Measurements from ENCODE around the gene RICTOR. TPM values are rescaled to one million over a fixed set of nuclear protein-coding genes. Genes with fewer than 3 reads are reported as not detected.

The RICTOR gene
- polyA plus RNA-seq, 1 experiment, result 6.3 TPM

DNA sequence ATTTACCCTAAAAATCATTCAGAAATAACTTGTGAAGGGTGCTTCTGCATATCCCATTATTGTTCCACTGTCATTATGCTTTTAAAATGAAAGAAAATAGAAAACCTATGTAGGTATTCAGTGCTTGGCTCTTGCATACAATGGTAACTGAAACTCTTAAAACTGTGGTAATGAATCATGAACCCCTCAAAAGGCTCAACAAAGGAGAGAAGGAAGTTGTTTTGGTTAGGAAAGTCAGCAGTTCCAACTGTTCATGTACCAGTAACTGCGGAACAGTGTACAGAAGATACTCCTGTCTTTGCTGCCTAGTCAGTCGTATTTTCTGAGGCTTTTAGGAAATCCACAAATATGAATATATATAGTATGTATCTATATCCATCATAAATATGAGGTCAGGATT lies 132.3 kb downstream of the RICTOR start:
- TF ChIP-seq, protein P1, sequence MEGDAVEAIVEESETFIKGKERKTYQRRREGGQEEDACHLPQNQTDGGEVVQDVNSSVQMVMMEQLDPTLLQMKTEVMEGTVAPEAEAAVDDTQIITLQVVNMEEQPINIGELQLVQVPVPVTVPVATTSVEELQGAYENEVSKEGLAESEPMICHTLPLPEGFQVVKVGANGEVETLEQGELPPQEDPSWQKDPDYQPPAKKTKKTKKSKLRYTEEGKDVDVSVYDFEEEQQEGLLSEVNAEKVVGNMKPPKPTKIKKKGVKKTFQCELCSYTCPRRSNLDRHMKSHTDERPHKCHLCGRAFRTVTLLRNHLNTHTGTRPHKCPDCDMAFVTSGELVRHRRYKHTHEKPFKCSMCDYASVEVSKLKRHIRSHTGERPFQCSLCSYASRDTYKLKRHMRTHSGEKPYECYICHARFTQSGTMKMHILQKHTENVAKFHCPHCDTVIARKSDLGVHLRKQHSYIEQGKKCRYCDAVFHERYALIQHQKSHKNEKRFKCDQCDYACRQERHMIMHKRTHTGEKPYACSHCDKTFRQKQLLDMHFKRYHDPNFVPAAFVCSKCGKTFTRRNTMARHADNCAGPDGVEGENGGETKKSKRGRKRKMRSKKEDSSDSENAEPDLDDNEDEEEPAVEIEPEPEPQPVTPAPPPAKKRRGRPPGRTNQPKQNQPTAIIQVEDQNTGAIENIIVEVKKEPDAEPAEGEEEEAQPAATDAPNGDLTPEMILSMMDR (IDR thresholded peaks at IDR 0.05; ENCODE audit: insufficient read depth, low read depth, low read length), result no peak
- DNase-seq (ENCODE audit: low read depth), result no peak
- Histone ChIP-seq H3K4me3 (ENCODE audit: low read depth, low read length) (no peak overlapping the region), H3K36me3 (ENCODE audit: control insufficient read depth, insufficient read depth, low read length) (peaks cover 5% of the 10 kb centered on the region), H3K27me3 (ENCODE audit: control insufficient read depth, insufficient read depth, low read length) (no peaks in the 10 kb centered on the region)
- ChIA-PET POLR2A (no interaction called here), CTCF (interaction anchor here (1.0 kb wide), 1 partner anchor 110 kb away, joined by 4 read pairs; no protein-coding TSS in a partner anchor)

DNA sequence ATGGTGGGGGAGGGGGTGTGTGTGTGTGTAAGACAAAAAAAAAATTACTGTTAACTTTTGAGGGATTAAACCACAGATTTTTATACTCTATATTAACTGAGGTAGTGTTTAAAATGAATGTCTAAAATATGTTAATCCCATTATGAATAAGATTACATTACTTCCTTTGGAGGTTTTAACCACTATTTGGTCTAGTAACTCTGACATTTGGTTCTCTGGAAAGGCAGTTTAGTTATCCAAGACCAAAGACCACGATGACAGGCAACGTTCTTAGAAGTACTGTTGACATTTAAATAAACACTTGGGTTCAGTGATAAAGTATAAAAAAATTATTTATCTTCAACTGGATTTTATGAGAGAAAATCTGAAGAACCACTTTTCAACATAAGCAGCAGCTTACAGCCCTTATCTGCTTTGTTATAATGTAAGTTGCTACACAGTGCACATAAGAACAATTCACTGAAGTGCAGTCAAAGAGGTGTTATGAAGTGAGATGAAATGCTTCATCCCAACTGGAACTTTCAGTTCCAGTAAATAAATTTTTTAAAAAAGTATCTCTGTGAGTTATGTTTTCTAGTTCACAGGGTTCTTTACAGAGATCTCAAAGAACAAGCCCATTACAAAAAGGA lies 133.9 kb downstream of the RICTOR start:
- POLR2A ChIA-PET, result no interaction called here
- DNase-seq (ENCODE audit: low read depth), result no peak
- H3K4me3 ChIP-seq (ENCODE audit: low read depth, low read length), result no peak overlapping the region
- TF ChIP-seq, protein P1 (IDR thresholded peaks at IDR 0.05; ENCODE audit: insufficient read depth, low read depth, low read length), result no peak
- no peaks in the 10 kb centered on the region for H3K27me3 ChIP-seq (ENCODE audit: control insufficient read depth, insufficient read depth, low read length)
- peaks cover 5% of the 10 kb centered on the region for H3K36me3 ChIP-seq (ENCODE audit: control insufficient read depth, insufficient read depth, low read length)
- CTCF ChIA-PET, result no interaction called here

DNA sequence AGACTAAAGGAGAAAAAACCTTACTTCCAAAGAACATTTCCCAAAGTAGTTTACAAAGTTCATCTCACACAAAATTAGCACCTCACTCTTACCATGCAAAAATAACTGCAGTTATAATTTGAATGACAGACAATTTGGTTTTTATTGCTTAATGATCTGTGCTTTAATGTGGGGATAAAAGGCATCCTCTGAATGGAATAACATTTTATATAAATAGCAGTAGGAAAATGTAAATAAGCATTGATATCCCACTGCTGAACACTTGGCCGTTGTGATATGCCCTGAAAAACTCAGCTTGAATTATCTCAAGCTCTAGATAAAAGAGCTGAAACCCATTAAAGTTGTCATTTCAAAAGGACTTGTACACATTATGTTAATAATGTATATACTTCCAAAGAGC lies 135.2 kb downstream of the RICTOR start:
- Histone ChIP-seq H3K27me3 (ENCODE audit: control insufficient read depth, insufficient read depth, low read length) (no peaks in the 10 kb centered on the region), H3K36me3 (ENCODE audit: control insufficient read depth, insufficient read depth, low read length) (peaks cover 7% of the 10 kb centered on the region), H3K4me3 (ENCODE audit: low read depth, low read length) (no peak overlapping the region)
- CTCF ChIA-PET, result interaction anchor here (0.6 kb wide), 1 partner anchor 505 kb away, joined by 3 read pairs; no protein-coding TSS in a partner anchor
- POLR2A ChIA-PET, result no interaction called here
- no peak for DNase-seq (ENCODE audit: low read depth)
- TF ChIP-seq, protein P1 (IDR thresholded peaks at IDR 0.05; ENCODE audit: insufficient read depth, low read depth, low read length), result no peak

DNA sequence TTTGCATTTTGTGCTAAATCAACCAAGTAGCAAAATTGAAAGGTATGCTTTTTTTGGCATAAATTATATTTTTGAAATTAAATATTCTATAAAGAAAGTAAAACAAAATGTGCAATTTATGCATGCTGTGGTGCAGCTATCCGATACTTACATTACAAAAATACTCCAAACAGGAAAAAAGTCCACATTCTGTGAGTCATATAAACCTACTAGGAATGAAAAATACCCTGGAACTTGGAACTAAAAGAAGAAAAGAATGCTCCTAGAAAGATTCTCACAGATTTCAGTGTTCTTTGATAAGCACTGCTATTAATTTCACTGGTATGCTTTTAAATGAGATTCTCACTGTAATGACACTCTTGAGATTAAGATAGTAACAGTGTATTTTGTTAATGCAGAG lies 135.8 kb downstream of the RICTOR start:
- Histone ChIP-seq H3K36me3 (ENCODE audit: control insufficient read depth, insufficient read depth, low read length) (peaks cover 7% of the 10 kb centered on the region), H3K4me3 (ENCODE audit: low read depth, low read length) (no peak overlapping the region), H3K27me3 (ENCODE audit: control insufficient read depth, insufficient read depth, low read length) (no peaks in the 10 kb centered on the region)
- no peak for DNase-seq (ENCODE audit: low read depth)
- TF ChIP-seq, protein P1 (IDR thresholded peaks at IDR 0.05; ENCODE audit: insufficient read depth, low read depth, low read length), result no peak
- CTCF ChIA-PET, result interaction anchor here (0.6 kb wide), 1 partner anchor 505 kb away, joined by 3 read pairs; no protein-coding TSS in a partner anchor
- POLR2A ChIA-PET, result no interaction called here

DNA sequence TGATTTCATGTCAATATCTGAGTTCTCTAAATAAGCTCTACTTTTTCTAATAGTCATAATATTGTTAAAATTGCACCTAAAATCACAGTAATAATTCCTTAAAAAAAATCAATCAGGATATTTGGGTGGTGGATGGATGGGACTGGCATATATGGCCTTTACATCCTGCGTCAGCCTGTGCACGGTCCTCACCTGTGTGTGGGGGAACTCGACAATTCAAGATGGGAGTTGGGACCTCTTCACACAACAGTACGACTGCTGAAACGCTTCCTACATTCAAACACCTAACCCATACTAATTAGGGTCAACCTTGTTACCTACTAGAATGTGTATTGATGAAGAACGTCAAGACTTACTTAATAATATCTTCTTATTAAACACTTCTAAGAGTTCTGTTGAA lies 137.9 kb downstream of the RICTOR start:
- H3K36me3 ChIP-seq (ENCODE audit: control insufficient read depth, insufficient read depth, low read length), result peaks cover 12% of the 10 kb centered on the region
- DNase-seq (ENCODE audit: low read depth), result no peak
- POLR2A ChIA-PET, result no interaction called here
- CTCF ChIA-PET, result interaction anchor here (0.9 kb wide), 1 partner anchor 14 kb away, joined by 3 read pairs; no protein-coding TSS in a partner anchor
- no peaks in the 10 kb centered on the region for H3K27me3 ChIP-seq (ENCODE audit: control insufficient read depth, insufficient read depth, low read length)
- H3K4me3 ChIP-seq (ENCODE audit: low read depth, low read length), result no peak overlapping the region
- TF ChIP-seq, protein P1 (IDR thresholded peaks at IDR 0.05; ENCODE audit: insufficient read depth, low read depth, low read length), result no peak

Data from BJ (cell line).